Measurements from ENCODE around the gene SLITRK4.

DNA sequence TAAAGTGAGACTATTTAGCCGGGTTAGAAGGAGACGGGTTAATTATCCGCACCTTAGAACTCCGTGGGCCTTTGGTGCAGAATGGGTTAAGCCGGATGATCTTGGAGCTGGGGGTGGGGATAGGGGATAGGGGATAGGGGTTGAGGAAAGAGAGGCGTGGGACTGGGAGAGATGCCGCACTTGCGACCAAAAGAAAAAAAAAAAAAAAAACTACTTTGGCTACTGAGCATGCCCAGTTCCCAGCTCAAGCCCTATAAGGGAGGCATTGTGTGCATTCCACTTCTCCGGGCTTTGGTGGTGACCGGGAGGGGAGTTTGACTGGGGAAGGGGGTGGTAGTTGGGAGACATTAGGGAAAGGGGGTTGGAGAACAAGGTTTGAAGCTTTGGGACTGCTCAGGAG is at the start of gene SLITRK4:
- TF ChIP-seq, protein P1, sequence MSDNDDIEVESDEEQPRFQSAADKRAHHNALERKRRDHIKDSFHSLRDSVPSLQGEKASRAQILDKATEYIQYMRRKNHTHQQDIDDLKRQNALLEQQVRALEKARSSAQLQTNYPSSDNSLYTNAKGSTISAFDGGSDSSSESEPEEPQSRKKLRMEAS (IDR thresholded peaks at IDR 0.05; ENCODE audit: low read depth, low read length), result no peak
- TF ChIP-seq, protein P2, sequence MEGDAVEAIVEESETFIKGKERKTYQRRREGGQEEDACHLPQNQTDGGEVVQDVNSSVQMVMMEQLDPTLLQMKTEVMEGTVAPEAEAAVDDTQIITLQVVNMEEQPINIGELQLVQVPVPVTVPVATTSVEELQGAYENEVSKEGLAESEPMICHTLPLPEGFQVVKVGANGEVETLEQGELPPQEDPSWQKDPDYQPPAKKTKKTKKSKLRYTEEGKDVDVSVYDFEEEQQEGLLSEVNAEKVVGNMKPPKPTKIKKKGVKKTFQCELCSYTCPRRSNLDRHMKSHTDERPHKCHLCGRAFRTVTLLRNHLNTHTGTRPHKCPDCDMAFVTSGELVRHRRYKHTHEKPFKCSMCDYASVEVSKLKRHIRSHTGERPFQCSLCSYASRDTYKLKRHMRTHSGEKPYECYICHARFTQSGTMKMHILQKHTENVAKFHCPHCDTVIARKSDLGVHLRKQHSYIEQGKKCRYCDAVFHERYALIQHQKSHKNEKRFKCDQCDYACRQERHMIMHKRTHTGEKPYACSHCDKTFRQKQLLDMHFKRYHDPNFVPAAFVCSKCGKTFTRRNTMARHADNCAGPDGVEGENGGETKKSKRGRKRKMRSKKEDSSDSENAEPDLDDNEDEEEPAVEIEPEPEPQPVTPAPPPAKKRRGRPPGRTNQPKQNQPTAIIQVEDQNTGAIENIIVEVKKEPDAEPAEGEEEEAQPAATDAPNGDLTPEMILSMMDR (IDR thresholded peaks at IDR 0.05; ENCODE audit: low read depth, low read length), result no peak

Data from NB4 (cell line).